Mesendoderm (in vitro differentiated cells): ENCODE data around the gene TGFB3.
A peak's percentile ranks its signal among the peaks of the same experiment; 100 is the strongest.
"Not testable (repeated sequence)": the region's sequence is repeated elsewhere in the genome, so short reads cannot be mapped to it uniquely, and the experiment has no call there.

Experiments used
- DNase-seq: peaks from one replicate; pipeline ENCODE4 v3.0.0; 2013
- H2AK5ac ChIP-seq: 2 replicates; pipeline ENCODE4 v1.6.1; 2013; ENCODE audit warnings: low read length, inconsistent platforms
- H2BK120ac ChIP-seq: 2 replicates; pipeline ENCODE4 v1.6.1; 2013; ENCODE audit warnings: low read depth, mild to moderate bottlenecking, low read length, moderate library complexity, mixed read lengths
- H2BK15ac ChIP-seq: replicated peaks from 2 replicates; pipeline ENCODE4 v1.6.1; 2013; ENCODE audit warnings: low read depth, mild to moderate bottlenecking, moderate library complexity
- H2BK5ac ChIP-seq: 2 replicates; pipeline ENCODE4 v1.6.1; 2013; ENCODE audit warnings: low read length, inconsistent platforms
- H3K18ac ChIP-seq: 2 replicates; pipeline ENCODE4 v1.6.1; 2013; ENCODE audit warnings: mild to moderate bottlenecking, low read length, mixed read lengths
- H3K23ac ChIP-seq: one replicate; pipeline ENCODE4 v1.6.1; 2013; ENCODE audit warnings: low read length
- H3K27ac ChIP-seq: 2 replicates; pipeline ENCODE4 v1.5.1; 2013; ENCODE audit warnings: low read depth, mild to moderate bottlenecking, inconsistent platforms, low read length, moderate library complexity
- H3K27me3 ChIP-seq: 2 replicates; pipeline ENCODE4 v1.6.1; 2013; ENCODE audit warnings: low read length, control low read depth, mild to moderate bottlenecking, inconsistent platforms; ENCODE audit not compliant: insufficient read depth, poor library complexity
- H3K36me3 ChIP-seq: 2 replicates; pipeline ENCODE4 v1.6.1; 2013; ENCODE audit warnings: low read length, inconsistent platforms; ENCODE audit not compliant: control insufficient read depth, insufficient read depth
- H3K4ac ChIP-seq: one replicate; pipeline ENCODE4 v1.6.1; 2013; ENCODE audit warnings: low read depth, mild to moderate bottlenecking, low read length, moderate library complexity
- H3K4me1 ChIP-seq: 2 replicates; pipeline ENCODE4 v1.6.1; 2013; ENCODE audit warnings: low read depth, low read length, inconsistent platforms; ENCODE audit not compliant: control insufficient read depth
- H3K4me2 ChIP-seq: 2 replicates; pipeline ENCODE4 v1.6.1; 2013; ENCODE audit warnings: low read length
- H3K4me3 ChIP-seq: 2 replicates; pipeline ENCODE4 v1.5.1; 2013; ENCODE audit warnings: mild to moderate bottlenecking, low read length
- H3K56ac ChIP-seq: one replicate; pipeline ENCODE4 v1.6.1; 2013; ENCODE audit warnings: low read length
- H3K79me1 ChIP-seq: 2 replicates; pipeline ENCODE4 v1.6.1; 2013; ENCODE audit warnings: low read length, inconsistent platforms
- H3K79me2 ChIP-seq: 2 replicates; pipeline ENCODE4 v1.6.1; 2013; ENCODE audit warnings: mild to moderate bottlenecking, low read length; ENCODE audit not compliant: control insufficient read depth, insufficient read depth
- H3K9ac ChIP-seq: 2 replicates; pipeline ENCODE4 v1.6.1; 2013; ENCODE audit warnings: low read length, inconsistent platforms
- H4K5ac ChIP-seq: one replicate; pipeline ENCODE4 v1.6.1; 2013; ENCODE audit warnings: low read length
- H4K8ac ChIP-seq: one replicate; pipeline ENCODE4 v1.6.1; 2013; ENCODE audit warnings: low read depth, mild to moderate bottlenecking, control low read depth, low read length, moderate library complexity
- WGBS: extraction: QIAGEN DNeasy Blood & Tissue Kit; methylation state at CpG from one replicate; pipeline ENCODE4 v1.1.7; 2013; ENCODE audit warnings: low lambda C conversion rate, missing lambda C conversion rate; ENCODE audit not compliant: insufficient coverage; ENCODE audit errors: extremely low coverage; 5-methylcytosine and 5-hydroxymethylcytosine counted together

TGFB3 gene

GRCh38 chr14:76015668-76016067, 33.9 kb upstream of the TGFB3 start:
- Histone ChIP-seq H3K4me2 (no peak overlapping the region), H3K4me3 (no peak overlapping the region), H3K36me3 (no peaks in the 10 kb centered on the region), H3K27ac (no peak overlapping the region), H3K56ac (no peak overlapping the region), H2AK5ac (no peak overlapping the region), H4K8ac (no peak overlapping the region), H3K18ac (no peak overlapping the region), H2BK15ac (no peak overlapping the region), H3K4ac (no peak overlapping the region), H2BK120ac (no peak overlapping the region), H3K79me1 (no peaks in the 10 kb centered on the region), H2BK5ac (no peak overlapping the region), H3K79me2 (no peaks in the 10 kb centered on the region), H3K27me3 (no peaks in the 10 kb centered on the region), H3K23ac (no peak overlapping the region), H3K4me1 (peaks cover 5% of the 10 kb centered on the region), H4K5ac (no peak overlapping the region), H3K9ac (no peak overlapping the region)
- WGBS, result no CpG with 5 or more reads among the region's 1 CpG
- no peak for DNase-seq

GRCh38 chr14:76015191-76015590, 33.4 kb upstream of the TGFB3 start:
- WGBS, result no CpG with 5 or more reads among the region's 1 CpG
- Histone ChIP-seq H3K56ac (no peak overlapping the region), H2BK15ac (no peak overlapping the region), H2AK5ac (no peak overlapping the region), H2BK120ac (no peak overlapping the region), H4K8ac (no peak overlapping the region), H3K79me1 (no peaks in the 10 kb centered on the region), H3K4me1 (peaks cover 5% of the 10 kb centered on the region), H3K4me2 (no peak overlapping the region), H3K27ac (no peak overlapping the region), H3K23ac (no peak overlapping the region), H3K27me3 (no peaks in the 10 kb centered on the region), H3K36me3 (no peaks in the 10 kb centered on the region), H3K4me3 (no peak overlapping the region), H4K5ac (no peak overlapping the region), H3K79me2 (no peaks in the 10 kb centered on the region), H3K9ac (no peak overlapping the region), H3K4ac (no peak overlapping the region), H3K18ac (no peak overlapping the region), H2BK5ac (no peak overlapping the region)
- DNase-seq, result no peak

GRCh38 chr14:76012354-76012753, 30.6 kb upstream of the TGFB3 start:
- Histone ChIP-seq H3K27ac (no peak overlapping the region), H3K9ac (no peak overlapping the region), H3K4me1 (peaks cover 5% of the 10 kb centered on the region), H3K79me1 (no peaks in the 10 kb centered on the region), H2BK120ac (no peak overlapping the region), H3K18ac (no peak overlapping the region), H4K8ac (no peak overlapping the region), H3K27me3 (no peaks in the 10 kb centered on the region), H3K4me2 (no peak overlapping the region), H2AK5ac (no peak overlapping the region), H3K79me2 (no peaks in the 10 kb centered on the region), H3K4ac (no peak overlapping the region), H3K56ac (peak overlapping the region; percentile 53), H2BK5ac (no peak overlapping the region), H3K23ac (no peak overlapping the region), H2BK15ac (no peak overlapping the region), H3K36me3 (no peaks in the 10 kb centered on the region), H3K4me3 (no peak overlapping the region), H4K5ac (no peak overlapping the region)
- no CpG with 5 or more reads among the region's 9 CpGs for WGBS
- DNase-seq, result no peak

GRCh38 chr14:76011930-76012329, 30.1 kb upstream of the TGFB3 start:
- no peaks in the 10 kb centered on the region for H3K79me2 ChIP-seq
- H4K8ac ChIP-seq, result no peak overlapping the region
- DNase-seq, result no peak
- no peak overlapping the region for H3K9ac ChIP-seq
- H3K79me1 ChIP-seq, result no peaks in the 10 kb centered on the region
- H3K4me1 ChIP-seq, result peaks cover 5% of the 10 kb centered on the region
- H3K36me3 ChIP-seq, result no peaks in the 10 kb centered on the region
- H3K23ac ChIP-seq, result no peak overlapping the region
- no peak overlapping the region for H2BK15ac ChIP-seq
- no peak overlapping the region for H3K4me3 ChIP-seq
- H3K4ac ChIP-seq, result no peak overlapping the region
- no peak overlapping the region for H3K56ac ChIP-seq
- no peak overlapping the region for H3K27ac ChIP-seq
- no peak overlapping the region for H2BK120ac ChIP-seq
- H2AK5ac ChIP-seq, result no peak overlapping the region
- no peaks in the 10 kb centered on the region for H3K27me3 ChIP-seq
- H4K5ac ChIP-seq, result peak overlapping the region; percentile 74
- H3K4me2 ChIP-seq, result no peak overlapping the region
- H2BK5ac ChIP-seq, result no peak overlapping the region
- H3K18ac ChIP-seq, result no peak overlapping the region

- H3K4me2 ChIP-seq, H3K27ac ChIP-seq, H3K79me1 ChIP-seq, H3K23ac ChIP-seq, H3K36me3 ChIP-seq, DNase-seq, H2BK120ac ChIP-seq, H4K5ac ChIP-seq, H2BK5ac ChIP-seq, H3K4ac ChIP-seq, H2AK5ac ChIP-seq, H2BK15ac ChIP-seq, H3K18ac ChIP-seq, H3K4me1 ChIP-seq, H3K27me3 ChIP-seq, H3K4me3 ChIP-seq, H3K79me2 ChIP-seq, H3K9ac ChIP-seq, H3K56ac ChIP-seq, H4K8ac ChIP-seq: not testable (repeated sequence)
- WGBS, result no CpG with 5 or more reads among the region's 3 CpGs
Measured at GRCh38 chr14:76009627-76010026, 27.8 kb upstream of the TGFB3 start.

- Histone ChIP-seq H3K27ac (no peak overlapping the region), H3K27me3 (no peaks in the 10 kb centered on the region), H3K79me2 (no peaks in the 10 kb centered on the region), H3K9ac (no peak overlapping the region), H3K4ac (no peak overlapping the region), H2AK5ac (no peak overlapping the region), H3K56ac (no peak overlapping the region), H3K4me1 (no peaks in the 10 kb centered on the region), H2BK15ac (no peak overlapping the region), H2BK120ac (no peak overlapping the region), H3K4me3 (no peak overlapping the region), H3K23ac (no peak overlapping the region), H3K79me1 (no peaks in the 10 kb centered on the region), H4K5ac (no peak overlapping the region), H3K36me3 (no peaks in the 10 kb centered on the region), H3K4me2 (no peak overlapping the region), H4K8ac (no peak overlapping the region), H2BK5ac (no peak overlapping the region), H3K18ac (no peak overlapping the region)
- no CpG with 5 or more reads among the region's 2 CpGs for WGBS
- no peak for DNase-seq
Measured at GRCh38 chr14:76007852-76008251, 26.1 kb upstream of the TGFB3 start.
